Esophagus muscularis mucosa (tissue), 4 donors: ENCODE data around the gene ARSH. TPM values are rescaled to one million over a fixed set of nuclear protein-coding genes. Genes with fewer than 3 reads are reported as not detected.
"Not testable (repeated sequence)": the region's sequence is repeated elsewhere in the genome, so short reads cannot be mapped to it uniquely, and the experiment has no call there.

Source experiments
- DNase-seq: peaks from one replicate; pipeline ENCODE4 v3.0.0-alpha.2; 2017; ENCODE audit errors: extremely low spot score
- H3K27ac ChIP-seq, 4 donors: fragments of 200-600 bp; sonication (generic); replicated peaks in 1 of 4; 1 replicate in 3 of 4; 2 replicates in 1 of 4; pipeline ENCODE4 v1.5.1; 2016 to 2019; ENCODE audit warnings: mild to moderate bottlenecking in 1 of 4
- H3K27me3 ChIP-seq, 4 donors: fragments of 200-600 bp; sonication (generic); one replicate each; pipeline versions ENCODE4 v1.5.1 to v1.6.0; 2016 to 2019
- H3K36me3 ChIP-seq, 4 donors: fragments of 200-600 bp; sonication (generic); one replicate each; pipeline ENCODE4 v1.5.1; 2016 to 2019
- H3K4me1 ChIP-seq, 4 donors: fragments of 200-600 bp; sonication (generic); one replicate each; pipeline ENCODE4 v1.5.1; 2016 to 2019
- H3K4me3 ChIP-seq, 4 donors: fragments of 200-600 bp; sonication (generic); 1 replicate in 2 of 4; 2 replicates in 2 of 4; pipeline ENCODE4 v1.5.1; 2016 to 2019; ENCODE audit warnings: mild to moderate bottlenecking in 4 of 4, moderate library complexity in 1 of 4
- H3K9me3 ChIP-seq, 4 donors: fragments of 200-600 bp; sonication (generic); 1 replicate in 3 of 4; 2 replicates in 1 of 4; pipeline ENCODE4 v1.5.1; 2016 to 2019
- CTCF ChIP-seq, 3 experiments: fragments of 200-600 bp in 2 of 3; fragments of 450-650 bp in 1 of 3; sonication (generic) in 2 of 3; IDR thresholded peaks; one replicate each; pipeline ENCODE4 v1.5.1; 2017 to 2019; ENCODE audit warnings: antibody characterized with exemption in 3 of 3, mild to moderate bottlenecking in 2 of 3, moderate library complexity in 1 of 3
- EP300 ChIP-seq: sonication (generic); formaldehyde crosslinking; IDR thresholded peaks from one replicate; pipeline ENCODE4 v1.6.1; 2017; ENCODE audit warnings: antibody characterized with exemption
- POLR2A ChIP-seq: fragments of 450-650 bp; IDR thresholded peaks from one replicate; pipeline ENCODE4 v1.6.1; 2017; ENCODE audit warnings: antibody characterized with exemption, moderate library complexity, mild to moderate bottlenecking, low read depth
- POLR2AphosphoS5 ChIP-seq, 2 donors: sonication (generic); formaldehyde crosslinking; IDR thresholded peaks; one replicate each; pipeline ENCODE4 v1.6.1; 2017; ENCODE audit warnings: antibody characterized with exemption in 2 of 2
- WGBS: methylation state at CpG from one replicate; pipeline ENCODE4 v1.1.5; 2018; 5-methylcytosine and 5-hydroxymethylcytosine counted together
- intact Hi-C: fragments of 100-400 bp; cut with DNase I; formaldehyde crosslinking; loops from one replicate; pipeline ENCODE4 v1.15.1; 2023
- total RNA-seq, 4 donors: library from RNA; depleted of rRNA; stranded (reverse); fragments of >200 nt; gene quantifications; one replicate each; pipeline versions ENCODE4 v1.1.0 to v1.2.1, GENCODE V29; 2016

ARSH gene
- total RNA-seq, 4 donors from 2014 or later: not detected

- no peaks in the 10 kb centered on the region for H3K36me3 ChIP-seq
- no peaks in the 10 kb centered on the region for H3K4me1 ChIP-seq
- no peaks in the 10 kb centered on the region for H3K9me3 ChIP-seq
- intact Hi-C loops: no loop called here
- WGBS: 76% methylated on average over 10 of the region's 10 CpGs
- no peaks in the 10 kb centered on the region for H3K27me3 ChIP-seq
- no peak for TF ChIP-seq EP300
- no peak for TF ChIP-seq CTCF (IDR thresholded peaks at IDR 0.05)
- TF ChIP-seq POLR2AphosphoS5 (IDR thresholded peaks at IDR 0.05): no peak
- TF ChIP-seq POLR2A: no peak
- no peak overlapping the region for H3K4me3 ChIP-seq
- no peak overlapping the region for H3K27ac ChIP-seq
- no peak for DNase-seq
Observed at GRCh38 chrX:3046253-3047240, 40.2 kb downstream of the ARSH start.

GRCh38 chrX:3050523-3051175 lies 44.3 kb downstream of the ARSH start:
- H3K27me3 ChIP-seq, H3K9me3 ChIP-seq, H3K27ac ChIP-seq, H3K4me3 ChIP-seq, H3K36me3 ChIP-seq, DNase-seq, intact Hi-C loops, H3K4me1 ChIP-seq: not testable (repeated sequence)
- 83% methylated on average over 10 of the region's 11 CpGs for WGBS

- no peaks in the 10 kb centered on the region for H3K4me1 ChIP-seq
- no peak overlapping the region for H3K27ac ChIP-seq
- H3K36me3 ChIP-seq: no peaks in the 10 kb centered on the region
- no peak for TF ChIP-seq CTCF (IDR thresholded peaks at IDR 0.05)
- TF ChIP-seq POLR2A: no peak
- TF ChIP-seq POLR2AphosphoS5 (IDR thresholded peaks at IDR 0.05): no peak
- no peak for TF ChIP-seq EP300
- H3K4me3 ChIP-seq: no peak overlapping the region
- H3K9me3 ChIP-seq: no peaks in the 10 kb centered on the region
- DNase-seq: no peak
- WGBS: 67% methylated on average over 3 of the region's 3 CpGs
- no peaks in the 10 kb centered on the region for H3K27me3 ChIP-seq
- intact Hi-C loops: no loop called here
Observed at GRCh38 chrX:3052860-3053259, 46.5 kb downstream of the ARSH start.

- Histone ChIP-seq H3K9me3 (no peaks in the 10 kb centered on the region), H3K27me3 (no peaks in the 10 kb centered on the region), H3K36me3 (no peaks in the 10 kb centered on the region), H3K4me3 (no peak overlapping the region), H3K27ac (no peak overlapping the region), H3K4me1 (peaks cover 0 to 4% (median 2%) of the 10 kb centered on the region in 4 donors)
- TF ChIP-seq POLR2A (no peak), CTCF (IDR thresholded peaks at IDR 0.05) (no peak), POLR2AphosphoS5 (IDR thresholded peaks at IDR 0.05) (no peak), EP300 (no peak)
- no peak for DNase-seq
- 22% methylated on average over 9 of the region's 9 CpGs for WGBS
- intact Hi-C loops: no loop called here
Observed at GRCh38 chrX:3066555-3066954, 60.2 kb downstream of the ARSH start.

GRCh38 chrX:3075959-3076358 lies 69.6 kb downstream of the ARSH start:
- DNase-seq: no peak
- Histone ChIP-seq H3K36me3 (no peaks in the 10 kb centered on the region), H3K27ac (no peak overlapping the region), H3K9me3 (no peaks in the 10 kb centered on the region), H3K4me1 (no peaks in the 10 kb centered on the region), H3K27me3 (no peaks in the 10 kb centered on the region), H3K4me3 (no peak overlapping the region)
- TF ChIP-seq CTCF (IDR thresholded peaks at IDR 0.05) (no peak), POLR2A (no peak), POLR2AphosphoS5 (IDR thresholded peaks at IDR 0.05) (no peak), EP300 (no peak)
- 25% methylated on average over 1 of the region's 1 CpG for WGBS
- intact Hi-C loops: no loop called here
